GM19351 (cell line): ENCODE measurements around the gene TSSC4.

Source experiments
- ATAC-seq: cut with Tn5 transposase; IDR thresholded peaks from one replicate; pipeline ENCODE4 v1.9.1; 2021; ENCODE audit warnings: mild to moderate bottlenecking, moderate library complexity; ENCODE audit not compliant: unreplicated experiment

TSSC4 gene

GRCh38 chr11:2415601-2416380 is 15.2 kb downstream of the TSSC4 start:
- ATAC-seq = no peak

DNA sequence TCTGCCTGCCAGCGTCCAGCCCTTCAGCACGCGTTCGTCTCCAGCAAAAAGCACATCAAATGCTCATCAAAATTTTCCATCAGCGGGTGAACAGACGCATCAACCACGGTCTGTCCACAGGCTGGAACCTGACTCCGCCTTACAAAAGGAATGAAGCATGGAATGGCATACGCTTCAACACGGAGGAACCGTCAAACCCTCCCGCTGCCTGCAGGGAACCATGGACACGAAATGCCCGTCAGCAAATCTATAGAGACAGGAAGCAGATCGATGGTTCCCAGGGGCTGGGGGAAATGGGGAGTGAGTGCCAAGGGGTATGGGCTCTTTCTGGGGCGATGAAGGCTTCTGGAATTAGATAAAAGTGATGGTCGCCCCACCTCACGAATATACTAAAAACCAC is 16.2 kb downstream of the TSSC4 start:
- no peak for ATAC-seq

DNA sequence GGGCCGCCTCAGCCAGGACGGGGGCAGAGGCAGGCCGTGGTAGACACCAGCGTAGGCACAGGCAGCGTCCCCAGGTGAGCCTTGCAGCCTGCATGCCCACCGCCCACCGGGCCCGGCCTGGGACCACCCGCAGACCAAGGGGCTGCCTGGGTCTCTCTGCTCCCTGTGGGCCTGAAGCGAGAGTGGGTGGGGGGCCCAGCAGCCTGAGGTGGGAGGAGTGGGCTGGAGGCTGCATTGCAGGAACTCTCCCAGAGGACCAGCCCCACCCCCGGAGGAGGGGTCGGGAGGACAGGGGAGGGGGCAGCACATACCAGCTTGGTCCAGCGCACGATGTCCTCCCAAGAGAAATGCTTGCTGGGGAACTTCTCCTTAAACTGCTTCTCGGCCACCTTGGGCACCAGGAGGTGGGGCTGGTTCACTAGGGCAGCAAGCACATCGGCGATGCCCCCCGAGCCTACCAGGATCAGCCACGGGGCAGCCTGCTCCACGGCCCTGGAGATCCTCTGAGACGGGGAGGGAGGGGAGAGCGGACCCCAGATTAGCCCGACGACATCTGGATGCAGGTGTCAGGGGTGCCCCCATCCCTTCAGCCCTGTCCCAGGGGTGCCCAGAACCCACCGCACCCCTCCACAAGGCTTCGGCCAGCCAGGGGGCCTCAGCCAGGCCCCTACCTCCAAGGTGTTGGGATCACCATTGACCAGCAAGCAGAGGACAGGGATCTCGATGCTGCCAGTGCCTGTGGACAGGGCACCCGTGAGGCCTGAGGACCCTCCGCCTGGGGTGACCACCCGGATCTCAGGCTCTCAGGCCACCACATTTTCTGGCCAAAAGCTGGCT is 17.5 kb downstream of the TSSC4 start:
- no peak for ATAC-seq

GRCh38 chr11:2418693-2419360 is 18.3 kb downstream of the TSSC4 start:
- ATAC-seq = no peak

DNA sequence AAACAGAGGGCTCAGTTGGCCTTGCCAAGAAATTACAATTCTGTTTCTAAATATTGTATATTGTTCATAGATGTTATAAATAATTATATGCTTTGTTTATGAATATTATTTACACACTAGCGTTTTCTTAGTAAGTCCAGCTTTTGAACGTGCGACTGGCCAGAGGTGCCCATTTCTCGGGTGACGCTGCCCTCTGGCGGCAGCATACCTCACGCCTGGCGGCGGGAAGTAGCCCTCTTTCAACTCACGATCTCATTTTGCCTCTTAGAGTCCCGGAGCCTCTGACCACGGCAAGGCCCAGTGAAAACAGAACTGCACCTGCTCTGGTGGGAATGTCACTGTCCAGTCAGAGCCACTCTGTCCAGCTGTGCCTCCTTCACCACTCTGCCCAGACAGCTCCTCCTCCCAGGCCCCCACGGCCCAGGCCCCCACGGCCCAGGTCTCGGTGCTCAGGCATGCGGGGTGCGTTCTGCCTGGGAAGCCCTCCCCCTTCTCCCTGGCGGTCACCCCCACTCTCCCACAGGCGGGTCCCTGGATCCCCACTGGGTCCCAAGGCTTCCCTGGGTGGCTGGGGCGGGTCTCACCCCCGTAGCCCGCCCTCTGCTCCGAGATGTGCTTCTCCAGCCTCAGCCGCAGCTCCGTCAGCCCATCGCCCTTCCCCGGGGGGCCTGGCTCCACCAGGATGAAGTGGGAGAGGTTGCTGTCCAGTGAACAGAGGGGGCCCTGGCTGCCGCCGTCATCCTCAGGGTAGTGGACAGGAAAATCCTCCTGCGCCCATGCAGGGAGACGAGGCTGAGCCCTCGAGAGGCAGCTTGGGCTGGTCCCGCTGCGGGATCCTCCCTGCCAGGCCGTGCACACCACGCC is 19.3 kb downstream of the TSSC4 start:
- ATAC-seq = no peak

- peak; percentile 84 for ATAC-seq
Measured at GRCh38 chr11:2420502-2421225, 20.1 kb downstream of the TSSC4 start.

DNA sequence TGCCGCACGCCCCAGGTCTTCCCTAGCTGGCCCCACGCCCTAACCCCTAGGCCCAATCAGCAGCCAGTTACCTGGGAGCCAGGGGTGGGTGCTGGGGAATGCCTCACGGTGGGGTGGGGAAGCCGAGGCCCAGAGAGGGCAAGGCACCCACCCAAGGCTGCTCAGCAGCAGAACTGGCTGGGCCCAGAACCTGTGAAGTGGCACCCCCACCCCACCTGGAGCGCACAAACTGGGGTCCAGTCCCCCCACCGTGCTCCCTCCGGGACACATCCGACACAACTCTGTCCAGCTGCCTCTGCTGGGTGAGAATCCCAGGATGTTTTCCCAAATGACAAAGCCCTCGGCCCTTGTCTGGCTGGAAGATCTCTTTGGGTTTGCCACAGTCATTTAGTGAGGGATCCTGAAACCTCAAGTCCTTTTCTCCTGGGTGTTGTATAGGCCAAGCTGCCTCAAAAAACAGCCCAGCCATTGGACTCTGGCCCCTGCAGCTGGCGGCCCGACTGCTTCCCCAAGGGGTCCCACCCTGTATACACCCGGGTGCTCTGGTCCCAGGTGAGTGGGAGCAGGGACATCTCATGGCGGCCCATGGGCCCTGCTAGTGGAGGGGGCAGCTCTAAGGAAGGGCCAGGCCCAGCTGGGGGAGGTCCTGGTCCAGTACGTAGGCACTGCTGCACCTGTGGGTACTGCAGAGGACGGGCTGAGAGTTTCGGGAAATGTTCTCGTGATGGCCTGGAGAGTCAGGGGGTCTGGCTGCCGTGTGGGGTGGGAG is 20.9 kb downstream of the TSSC4 start:
- ATAC-seq = no peak

DNA sequence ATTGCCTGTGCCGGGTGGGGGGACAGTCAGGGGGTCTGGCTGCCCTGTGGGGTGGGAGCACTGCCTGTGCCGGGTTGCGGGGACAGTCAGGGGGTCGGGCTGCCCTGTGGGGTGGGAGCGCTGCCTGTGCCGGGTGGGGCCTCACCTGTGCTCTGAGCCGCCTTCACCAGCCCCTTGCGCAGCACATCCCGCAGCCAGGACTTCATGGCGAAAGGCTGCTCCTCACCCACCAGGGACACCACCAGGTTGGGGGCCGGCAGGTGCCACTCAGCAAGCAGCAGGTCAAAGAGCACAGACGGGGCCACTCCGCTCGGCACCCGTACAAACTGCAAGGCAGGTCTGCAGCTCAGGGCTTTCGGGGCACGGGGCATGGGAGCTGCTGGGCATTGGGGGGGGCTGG is 21.4 kb downstream of the TSSC4 start:
- no peak for ATAC-seq

DNA sequence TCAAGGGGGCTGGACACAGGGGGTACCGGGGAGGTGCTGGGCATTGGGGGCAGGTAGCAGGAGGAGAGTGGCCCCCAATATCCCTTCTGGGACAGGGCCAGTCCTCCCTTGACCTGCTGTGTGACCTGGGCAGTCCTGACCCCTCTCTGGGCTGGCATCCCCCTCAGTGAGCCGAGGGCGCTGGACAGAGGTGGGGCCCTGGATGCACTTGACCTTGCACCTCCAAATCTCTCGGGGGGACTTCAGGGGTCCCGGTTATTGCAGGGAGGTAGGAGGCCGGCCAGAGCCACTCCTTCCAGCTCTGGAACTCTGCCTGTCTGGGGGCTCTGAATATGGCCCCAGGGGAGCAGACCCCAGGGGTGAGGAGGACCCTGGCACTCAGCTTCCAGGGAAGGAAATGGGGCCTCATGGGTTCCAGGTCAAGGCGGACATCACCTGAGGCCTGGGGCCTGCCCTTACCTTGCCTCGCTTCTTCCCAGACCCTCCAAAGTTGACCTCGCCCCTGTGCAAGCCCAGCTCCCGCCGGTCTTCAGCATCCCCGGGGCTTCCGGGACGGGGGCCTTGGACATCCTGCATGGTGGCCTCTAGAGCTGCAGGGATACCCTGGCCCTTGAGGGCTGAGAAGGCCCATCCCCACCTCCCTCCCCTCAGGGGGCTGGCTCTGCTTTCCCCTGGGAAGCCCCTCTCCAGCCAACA is 22.1 kb downstream of the TSSC4 start:
- ATAC-seq = no peak

GRCh38 chr11:2423157-2424025 is 22.8 kb downstream of the TSSC4 start:
- ATAC-seq = no peak

- ATAC-seq = no peak
Measured at GRCh38 chr11:2424811-2425495, 24.4 kb downstream of the TSSC4 start.

DNA sequence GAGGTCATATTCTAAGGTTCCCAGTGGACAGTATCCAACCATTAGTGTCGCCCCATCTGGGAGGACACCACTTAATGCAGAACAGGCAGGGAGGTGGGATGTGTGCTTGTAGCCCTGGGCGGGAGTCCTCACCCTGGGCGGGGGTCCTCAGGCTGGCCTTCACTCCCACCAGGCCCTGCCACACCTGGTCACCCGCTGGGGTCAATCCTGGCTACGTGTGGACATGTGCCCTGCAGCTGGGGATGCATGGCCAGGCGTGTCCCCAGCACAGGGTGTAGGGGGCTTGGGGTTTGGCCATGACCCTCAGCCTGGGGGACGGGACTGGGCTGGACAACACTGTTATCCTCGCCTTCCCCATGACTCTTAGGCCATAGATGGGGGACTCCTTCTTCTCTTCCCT is 25.0 kb downstream of the TSSC4 start:
- no peak for ATAC-seq

DNA sequence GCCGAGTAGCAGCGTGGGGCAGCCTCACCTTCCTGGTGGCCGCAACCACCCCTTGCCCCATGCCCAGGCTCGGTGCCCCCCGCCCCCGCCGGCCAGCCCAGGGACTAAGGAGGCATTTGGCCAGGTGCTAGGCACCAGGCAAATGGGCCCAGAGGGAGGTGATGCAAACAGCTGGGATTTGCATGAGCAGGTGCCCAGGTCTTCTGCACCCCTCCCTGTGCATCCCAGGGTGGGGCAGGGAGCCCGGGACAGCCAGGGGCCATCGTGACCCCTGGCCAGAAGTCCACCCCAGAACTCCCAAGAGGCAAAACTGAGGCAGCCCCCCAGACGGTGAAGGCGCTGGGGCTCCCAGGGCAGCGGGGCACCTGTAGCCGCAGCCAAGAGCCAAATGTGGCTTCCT is 25.7 kb downstream of the TSSC4 start:
- ATAC-seq = no peak

DNA sequence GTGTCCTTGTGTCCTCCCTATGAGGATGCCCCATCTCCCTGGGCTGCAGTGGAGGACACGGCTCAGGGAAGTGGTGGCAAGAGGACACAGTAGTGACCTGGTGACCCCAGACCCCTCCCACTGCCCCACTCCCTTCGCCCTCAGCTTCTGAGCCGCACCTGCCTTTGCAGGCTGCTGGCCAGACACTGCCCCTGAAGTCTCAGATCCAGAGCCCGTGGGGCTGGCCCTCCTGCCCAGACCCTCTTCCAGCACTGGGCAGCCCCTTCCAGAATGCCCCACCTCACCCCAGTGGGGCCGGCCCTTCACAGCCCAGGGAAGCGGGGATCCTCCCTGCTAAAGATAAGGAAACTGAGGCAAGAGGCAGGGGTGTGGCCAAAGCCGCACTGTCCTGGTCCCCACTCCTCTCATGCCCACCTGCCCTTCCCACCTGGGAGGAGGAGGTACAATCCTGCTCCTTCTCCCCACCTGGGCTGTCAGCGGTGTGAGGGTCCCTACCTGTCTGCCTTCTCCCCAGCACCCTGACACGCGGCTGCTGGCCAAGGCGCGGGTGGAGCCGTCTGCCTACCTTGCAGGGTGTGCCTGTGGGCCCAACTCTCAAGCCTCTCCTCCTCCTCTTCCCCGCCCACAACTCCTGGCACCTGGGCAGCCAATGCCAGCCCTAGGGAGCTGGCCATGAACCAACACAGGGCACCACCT is 26.4 kb downstream of the TSSC4 start:
- ATAC-seq = no peak

- ATAC-seq = no peak
Measured at GRCh38 chr11:2427721-2428321, 27.3 kb downstream of the TSSC4 start.

GRCh38 chr11:2428322-2428795 is 27.8 kb downstream of the TSSC4 start:
- ATAC-seq = no peak
